OCI-LY1 (cell line): ENCODE measurements around the gene DIP2C.

Source experiments
- EZH2 ChIP-seq: fragments of 200-600 bp; sonication (generic), shearing (Covaris generic); IDR thresholded peaks from 2 replicates; pipeline ENCODE4 v1.8.0; 2017; ENCODE audit warnings: borderline replicate concordance, mixed run types, mild to moderate bottlenecking, antibody characterized with exemption, low read length, moderate library complexity, mixed read lengths
- TF ChIP-seq, protein P1 (sequence below): fragments of 200-600 bp; sonication (generic), shearing (Covaris generic); IDR thresholded peaks from 2 replicates; pipeline ENCODE4 v1.5.1; 2017; ENCODE audit warnings: mild to moderate bottlenecking, antibody characterized with exemption, low read length, moderate library complexity, mixed read lengths

DNA sequence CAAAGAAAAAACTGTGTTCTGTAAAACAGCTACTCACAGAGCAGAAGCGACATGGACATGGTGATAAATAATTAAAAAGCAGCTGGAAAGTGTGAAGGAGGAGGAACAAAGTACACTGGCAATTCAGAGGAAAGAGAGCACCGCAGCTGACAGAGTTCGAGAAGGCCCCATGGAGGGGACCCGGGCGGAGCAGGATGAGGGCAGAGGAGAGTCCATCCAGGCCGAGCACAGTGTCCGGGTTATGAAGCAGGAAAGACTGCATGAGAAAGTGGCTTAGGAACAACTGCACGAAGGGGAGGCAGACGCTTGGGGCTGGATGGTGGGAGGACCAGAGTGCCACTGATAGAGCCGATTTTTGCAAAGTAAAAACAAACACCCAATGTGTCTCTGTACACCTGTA lies 368.7 kb downstream of the DIP2C start:
- TF ChIP-seq EZH2, result no peak
- TF ChIP-seq, protein P1, sequence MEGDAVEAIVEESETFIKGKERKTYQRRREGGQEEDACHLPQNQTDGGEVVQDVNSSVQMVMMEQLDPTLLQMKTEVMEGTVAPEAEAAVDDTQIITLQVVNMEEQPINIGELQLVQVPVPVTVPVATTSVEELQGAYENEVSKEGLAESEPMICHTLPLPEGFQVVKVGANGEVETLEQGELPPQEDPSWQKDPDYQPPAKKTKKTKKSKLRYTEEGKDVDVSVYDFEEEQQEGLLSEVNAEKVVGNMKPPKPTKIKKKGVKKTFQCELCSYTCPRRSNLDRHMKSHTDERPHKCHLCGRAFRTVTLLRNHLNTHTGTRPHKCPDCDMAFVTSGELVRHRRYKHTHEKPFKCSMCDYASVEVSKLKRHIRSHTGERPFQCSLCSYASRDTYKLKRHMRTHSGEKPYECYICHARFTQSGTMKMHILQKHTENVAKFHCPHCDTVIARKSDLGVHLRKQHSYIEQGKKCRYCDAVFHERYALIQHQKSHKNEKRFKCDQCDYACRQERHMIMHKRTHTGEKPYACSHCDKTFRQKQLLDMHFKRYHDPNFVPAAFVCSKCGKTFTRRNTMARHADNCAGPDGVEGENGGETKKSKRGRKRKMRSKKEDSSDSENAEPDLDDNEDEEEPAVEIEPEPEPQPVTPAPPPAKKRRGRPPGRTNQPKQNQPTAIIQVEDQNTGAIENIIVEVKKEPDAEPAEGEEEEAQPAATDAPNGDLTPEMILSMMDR, result no peak
